ENCODE measurements around the gene AHCYL2.
"Not testable (repeated sequence)": the region's sequence is repeated elsewhere in the genome, so short reads cannot be mapped to it uniquely, and the experiment has no call there.

- not testable (repeated sequence) for TF ChIP-seq CTCF (IDR thresholded peaks at IDR 0.05; ENCODE audit: low read length); EZH2 (IDR thresholded peaks at IDR 0.05; ENCODE audit: borderline replicate concordance, low read length)
Observed at GRCh38 chr7:129447445-129447844, 222.6 kb downstream of the AHCYL2 start.

Measured in OCI-LY1 (cell line).